Activated CD4-positive, CD25-positive, alpha-beta regulatory T cell treated with anti-CD3 and anti-CD28 coated beads, Interleukin-2, amount 50 U/mL, for 16 hours (primary cell): ENCODE data around the gene C9orf50.

Experiments used
- DNase-seq: peaks from one replicate; pipeline ENCODE4 v3.0.0-alpha.2; 2020; ENCODE audit warnings: low read depth, low spot score

C9orf50 gene

DNA sequence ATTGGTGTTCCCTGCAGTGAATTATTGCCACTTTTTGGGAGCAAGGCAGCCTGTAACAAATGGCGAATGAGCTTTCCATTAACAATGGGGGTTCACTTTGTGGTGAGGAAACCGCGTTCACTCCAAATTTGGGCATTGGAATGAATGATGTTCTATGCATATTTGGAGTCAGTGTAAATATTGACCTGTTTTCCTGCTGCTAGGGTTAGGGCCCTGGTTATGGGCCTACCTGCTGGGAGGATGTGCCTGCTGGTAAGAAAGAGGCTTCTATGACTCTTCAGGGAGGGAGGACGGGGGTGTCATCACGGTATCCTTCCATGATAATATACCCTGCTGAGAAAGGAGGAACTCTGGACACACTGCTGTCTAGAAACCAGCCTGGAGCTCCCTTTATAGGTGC, 29.0 kb downstream of the C9orf50 start:
- no peak for DNase-seq

DNA sequence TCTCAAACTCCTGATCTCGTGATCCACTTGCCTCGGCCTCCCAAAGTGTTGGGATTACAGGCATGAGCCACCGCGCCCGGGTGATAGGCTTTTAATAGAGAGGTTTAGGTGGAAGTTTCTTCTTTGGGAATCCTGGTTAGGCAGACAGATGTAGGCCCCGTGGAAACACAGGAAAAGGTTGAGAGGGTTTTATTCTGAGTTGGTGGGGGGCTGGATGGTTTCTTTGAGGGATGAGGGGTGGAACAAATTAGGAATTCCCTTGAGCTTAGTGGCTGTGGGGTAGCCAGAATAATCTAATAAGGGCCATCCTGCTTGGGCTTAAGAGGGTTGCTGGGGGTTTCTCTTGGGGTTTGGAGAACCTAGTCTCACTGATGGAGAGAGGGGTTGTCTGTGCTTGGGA, 30.4 kb downstream of the C9orf50 start:
- no peak for DNase-seq

DNA sequence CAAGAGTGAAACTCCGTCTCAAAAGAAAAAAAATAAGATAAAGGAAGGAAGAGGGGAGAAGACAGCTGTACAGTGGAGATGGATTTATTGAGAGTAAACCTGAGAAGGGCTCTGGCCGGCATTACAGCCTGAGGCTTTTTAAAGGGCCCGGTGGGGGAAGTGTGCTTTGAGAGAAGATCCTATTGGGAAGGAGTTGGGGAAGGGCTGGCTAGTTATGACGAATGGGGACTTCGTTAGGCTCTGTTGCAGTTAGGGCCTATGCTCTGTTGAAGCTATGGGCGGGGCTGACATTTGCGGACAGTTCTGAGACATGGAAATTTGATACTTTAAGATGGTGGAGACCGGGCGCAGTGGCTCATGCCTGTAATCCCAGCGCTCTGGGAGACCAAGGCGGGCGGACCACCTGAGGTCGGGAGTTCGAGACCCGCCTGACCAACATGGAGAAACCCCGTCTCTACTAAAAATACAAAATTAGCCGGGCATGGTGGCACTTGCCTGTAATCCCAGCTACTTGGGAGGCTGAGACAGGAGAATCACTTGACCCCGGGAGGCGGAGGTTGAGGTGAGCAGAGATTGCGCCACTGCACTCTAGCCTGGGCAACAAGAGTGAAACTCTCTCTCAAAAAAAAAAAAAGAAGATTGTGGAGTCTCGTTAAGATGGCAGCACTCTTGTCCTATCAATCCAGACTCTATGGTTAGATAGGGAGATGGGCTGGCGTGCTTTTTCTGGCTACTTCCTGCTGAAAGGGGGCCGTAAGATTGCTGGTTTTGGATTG, 33.2 kb downstream of the C9orf50 start:
- no peak for DNase-seq

DNA sequence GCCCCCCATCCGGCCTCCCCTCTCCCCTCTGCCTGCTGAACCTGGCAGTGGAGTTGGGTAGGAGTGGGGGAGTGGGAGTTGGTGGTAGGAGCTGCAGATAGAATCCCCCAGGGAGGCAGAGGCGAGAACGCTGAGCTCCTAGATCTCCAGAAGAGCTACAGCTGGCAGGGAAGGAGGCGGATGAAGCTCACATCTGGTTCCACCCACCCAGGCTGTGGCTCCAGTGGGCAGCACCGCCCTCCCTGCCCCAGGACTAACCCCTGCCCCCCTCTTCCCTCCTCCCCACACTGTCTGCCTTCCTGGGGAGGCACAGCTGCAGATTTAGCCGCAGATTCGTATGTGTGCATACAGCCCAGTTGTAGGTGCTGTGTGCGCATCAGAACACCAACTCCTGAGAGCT, 34.2 kb downstream of the C9orf50 start:
- no peak for DNase-seq

DNA sequence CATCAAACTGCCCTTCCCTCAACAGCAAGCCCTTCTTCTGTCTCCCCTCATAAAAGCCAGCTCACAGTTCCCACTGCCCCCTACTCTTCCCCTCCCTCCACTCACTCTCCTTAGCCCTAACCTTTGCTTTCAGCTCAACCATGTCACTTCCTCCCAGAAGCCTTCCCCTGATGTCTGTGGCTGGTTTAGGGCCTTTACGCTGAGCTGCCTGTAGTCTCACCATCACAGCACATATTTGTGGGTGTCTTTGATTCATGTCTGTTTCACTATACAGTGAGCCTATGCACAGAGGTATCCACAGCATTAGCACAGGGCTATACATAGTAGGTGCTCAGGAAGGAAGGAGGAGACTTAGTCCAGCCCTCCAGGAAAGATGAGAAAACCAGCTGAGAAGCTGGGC, 34.7 kb downstream of the C9orf50 start:
- DNase-seq: no peak

DNA sequence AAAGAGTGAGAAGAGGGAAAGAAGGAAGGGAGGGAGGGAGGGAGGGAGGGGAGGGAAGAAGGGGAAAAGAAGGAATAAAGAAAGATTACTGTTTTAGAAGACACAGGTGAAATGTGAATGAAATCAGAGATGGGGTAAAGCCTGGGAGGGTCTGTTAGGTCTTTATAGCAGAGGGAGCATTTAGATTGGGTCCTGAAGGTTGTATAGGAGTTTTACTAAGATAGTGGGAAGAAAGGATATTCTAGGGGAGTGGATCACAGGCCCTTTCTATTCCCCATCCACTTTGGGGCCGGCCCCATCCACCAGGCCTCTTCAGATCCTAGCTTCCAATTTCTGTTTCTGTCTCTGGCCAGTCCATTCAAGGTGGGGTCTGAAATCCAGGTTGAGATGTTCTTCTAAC, 35.5 kb downstream of the C9orf50 start:
- no peak for DNase-seq

DNA sequence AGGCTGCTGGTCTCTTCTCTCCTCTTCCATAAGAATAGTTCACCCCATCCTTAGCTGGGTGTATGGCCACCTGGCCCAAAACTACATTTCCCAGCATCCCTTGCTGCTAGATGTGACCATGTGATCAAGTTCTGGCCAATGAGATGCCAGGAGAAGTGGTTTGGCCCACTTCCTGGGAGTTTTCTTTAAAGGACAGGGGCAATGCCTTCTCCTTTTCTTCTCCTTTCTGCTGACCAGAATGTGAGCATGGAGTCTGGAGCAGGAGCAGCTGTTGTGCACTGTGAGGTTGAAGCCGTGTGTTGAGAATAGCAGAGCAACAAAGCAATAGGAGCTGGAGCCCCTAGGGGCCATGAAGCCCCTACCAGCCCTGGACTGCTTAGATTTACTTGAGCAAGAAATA, 36.8 kb downstream of the C9orf50 start:
- DNase-seq: peak; percentile 23

DNA sequence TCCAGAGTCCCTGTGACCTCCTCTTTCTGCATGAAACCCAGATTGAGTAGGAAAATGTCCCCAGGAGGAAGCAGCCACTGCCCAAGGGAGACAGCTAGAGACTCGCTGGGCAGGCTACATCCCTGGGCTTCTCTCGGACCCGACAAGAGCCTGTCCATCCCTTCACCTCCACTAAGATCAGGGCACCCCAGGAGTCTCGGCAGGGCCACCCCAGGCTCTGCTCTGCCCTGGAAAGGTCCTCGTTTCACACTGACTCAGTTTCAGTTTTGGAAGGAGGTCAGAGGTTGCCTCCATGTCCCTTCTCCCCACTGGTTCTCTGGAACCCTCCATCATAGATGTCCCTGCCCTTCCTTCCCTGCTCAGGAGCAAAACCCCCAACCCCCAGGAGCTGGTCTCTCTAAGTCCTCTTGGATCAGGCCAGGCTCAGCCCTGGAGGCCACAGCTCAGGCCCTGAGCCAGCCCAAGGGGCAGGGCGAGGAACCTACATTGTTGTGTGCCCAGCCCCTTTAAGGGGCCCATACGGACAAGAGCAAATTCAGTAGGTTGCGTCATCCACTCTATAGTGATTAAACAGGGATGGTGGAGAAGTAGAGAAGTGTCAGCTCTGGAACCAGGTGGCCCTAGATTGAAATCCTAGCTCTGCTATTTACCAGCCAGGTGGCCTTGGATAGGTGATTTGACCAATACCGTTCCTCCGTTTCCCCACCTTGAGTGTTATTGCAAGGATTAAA, 37.4 kb downstream of the C9orf50 start:
- no peak for DNase-seq

DNA sequence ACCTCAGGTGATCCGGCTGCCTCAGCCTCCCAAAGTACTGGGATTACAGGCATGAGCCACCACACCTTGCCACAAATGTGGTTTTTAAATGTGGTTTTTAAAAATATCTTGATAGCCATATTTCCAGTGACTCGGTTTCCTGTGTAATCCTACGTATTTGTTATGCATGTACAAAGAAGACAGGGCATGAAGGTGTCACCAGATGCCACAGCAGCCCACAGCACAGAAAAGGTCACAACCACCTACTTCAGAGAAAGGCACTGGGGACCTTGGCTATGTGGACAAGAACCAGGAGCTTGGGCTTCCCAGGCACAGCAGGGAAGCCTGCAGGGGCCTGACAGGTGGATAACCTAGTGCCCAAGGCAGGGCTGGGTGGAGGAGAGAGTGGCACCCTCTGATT, 38.0 kb downstream of the C9orf50 start:
- DNase-seq: no peak

DNA sequence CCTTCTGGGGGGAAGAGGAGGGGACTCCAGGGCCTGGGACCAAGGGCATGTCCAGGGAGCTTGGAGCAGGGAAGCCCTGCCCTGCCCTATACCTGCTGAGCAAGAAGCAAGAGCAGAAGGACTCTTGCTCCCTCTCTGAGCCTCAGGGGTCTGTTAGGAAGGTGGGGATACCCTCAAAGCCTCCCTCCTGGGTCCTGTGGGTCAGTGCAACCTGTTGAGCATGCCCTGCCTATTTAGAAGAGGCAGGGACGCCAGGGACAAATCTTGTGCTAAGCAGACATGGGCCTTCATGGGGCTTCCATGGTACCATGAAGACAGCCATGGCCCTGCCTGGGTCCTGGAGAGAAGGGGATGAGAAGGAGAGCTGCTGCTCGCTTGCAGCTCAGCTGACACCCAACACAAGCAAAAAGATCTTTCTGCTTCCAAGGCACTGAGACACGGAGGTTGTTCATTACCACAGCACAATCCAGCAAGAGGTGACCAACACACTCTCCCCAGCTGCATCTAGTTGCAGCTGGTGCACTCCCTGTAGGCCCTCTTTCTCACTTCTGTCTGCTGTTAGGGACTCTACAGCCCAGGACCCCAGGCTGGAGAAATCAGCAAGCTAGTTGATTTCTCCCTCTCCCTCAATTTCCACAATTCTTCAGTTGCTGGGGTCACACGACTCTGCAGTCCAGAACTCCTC, 39.3 kb downstream of the C9orf50 start:
- no peak for DNase-seq

DNA sequence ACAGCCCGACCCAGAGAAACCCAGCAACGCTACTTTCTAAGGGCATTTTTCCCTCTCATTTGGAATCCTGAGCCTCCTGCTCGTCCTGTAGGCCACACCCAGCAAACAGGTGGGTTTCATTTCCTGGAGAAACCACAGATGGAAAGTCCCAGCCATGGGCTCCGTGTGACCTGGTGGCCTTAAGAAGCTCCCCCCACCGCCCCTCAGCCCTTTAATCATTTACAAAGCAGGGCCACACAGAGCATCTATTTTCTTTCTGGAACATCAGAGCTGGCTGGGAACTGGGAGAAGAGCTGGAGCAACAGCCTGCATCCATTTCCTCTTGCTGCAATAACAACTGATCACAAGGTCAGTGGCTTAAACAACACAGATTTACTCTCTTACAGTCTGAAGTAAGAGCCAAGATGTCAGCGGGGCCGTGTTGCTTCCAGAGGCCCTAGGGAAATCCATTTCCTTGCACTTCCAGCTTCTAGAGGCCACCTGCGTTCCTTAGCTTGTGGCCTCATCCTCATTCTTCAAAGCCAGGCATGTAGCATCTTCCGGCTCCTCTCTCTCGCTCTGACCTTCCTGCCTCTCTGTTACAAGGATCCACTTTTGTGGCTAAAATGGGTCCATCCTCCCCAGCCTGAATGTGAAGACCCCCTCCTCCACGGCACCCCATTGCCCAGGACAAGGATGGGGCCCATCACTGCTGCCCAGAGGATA, 40.5 kb downstream of the C9orf50 start:
- no peak for DNase-seq

DNA sequence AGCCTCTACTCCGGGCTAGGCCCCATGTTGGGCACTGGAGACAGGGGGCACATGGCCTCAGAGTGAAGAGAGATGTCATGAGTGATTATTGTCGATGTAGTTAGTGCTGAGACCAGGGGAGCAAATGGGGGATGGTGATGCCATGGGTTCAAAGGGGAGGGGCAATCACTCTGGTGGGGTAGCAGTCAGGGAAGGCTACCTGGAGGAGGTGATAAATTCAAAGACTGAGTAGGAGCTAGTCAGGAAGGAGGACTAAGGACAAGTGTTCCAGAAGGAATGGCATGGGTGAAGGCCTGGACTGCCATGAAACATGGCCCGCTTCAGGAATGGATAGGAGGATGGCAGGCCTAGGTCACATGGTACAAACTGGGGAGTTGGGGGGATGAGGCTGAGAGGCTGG, 41.6 kb downstream of the C9orf50 start:
- no peak for DNase-seq

DNA sequence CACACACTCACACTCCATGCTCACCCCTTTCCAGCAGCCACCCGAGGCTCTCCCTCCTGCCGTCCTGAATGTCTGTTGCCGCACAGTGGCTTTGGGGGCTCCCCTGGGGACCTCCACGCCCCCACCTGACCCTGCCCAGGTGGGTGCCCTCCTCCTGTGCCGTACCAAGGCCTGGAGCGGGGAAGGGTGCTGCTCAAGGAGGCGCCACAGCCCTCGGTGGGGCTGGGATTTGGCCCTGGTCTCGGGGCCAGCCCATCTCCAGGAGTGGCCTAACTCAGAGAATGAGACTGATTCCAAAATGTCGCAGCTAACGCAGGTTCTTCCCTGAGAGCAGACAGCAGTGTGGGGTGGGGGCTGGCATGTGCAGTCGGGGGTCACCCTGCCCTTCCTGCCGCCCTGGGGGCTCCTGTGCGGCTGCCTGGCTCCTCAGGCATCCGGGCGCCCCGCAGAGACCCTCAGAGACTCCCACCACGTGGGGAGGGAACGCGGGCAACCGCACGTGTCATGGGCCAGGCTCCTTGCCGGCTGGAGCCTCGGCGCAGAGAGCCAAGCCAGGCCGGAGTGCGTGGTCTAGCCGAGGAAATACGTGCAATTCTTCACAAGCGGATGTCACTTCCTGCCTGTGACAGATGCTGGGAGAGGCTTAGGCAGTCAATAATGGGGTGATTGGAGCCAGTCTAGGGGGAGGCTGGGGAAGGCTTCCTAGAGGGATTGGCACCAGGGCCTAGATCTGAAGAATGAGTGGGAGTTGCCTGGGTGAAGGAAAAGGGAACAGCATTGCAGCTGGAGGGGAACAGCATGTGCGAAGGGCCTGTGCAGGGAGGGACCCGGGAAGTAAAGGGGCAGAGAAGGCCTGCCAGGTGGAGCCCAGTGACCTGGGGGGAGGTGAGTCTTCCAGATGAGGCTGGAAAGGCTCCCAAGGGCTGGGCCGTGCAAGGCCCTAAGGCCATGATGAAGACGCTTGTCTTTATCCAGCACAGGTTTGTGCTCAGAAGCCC, 44.1 kb downstream of the C9orf50 start:
- DNase-seq: no peak

DNA sequence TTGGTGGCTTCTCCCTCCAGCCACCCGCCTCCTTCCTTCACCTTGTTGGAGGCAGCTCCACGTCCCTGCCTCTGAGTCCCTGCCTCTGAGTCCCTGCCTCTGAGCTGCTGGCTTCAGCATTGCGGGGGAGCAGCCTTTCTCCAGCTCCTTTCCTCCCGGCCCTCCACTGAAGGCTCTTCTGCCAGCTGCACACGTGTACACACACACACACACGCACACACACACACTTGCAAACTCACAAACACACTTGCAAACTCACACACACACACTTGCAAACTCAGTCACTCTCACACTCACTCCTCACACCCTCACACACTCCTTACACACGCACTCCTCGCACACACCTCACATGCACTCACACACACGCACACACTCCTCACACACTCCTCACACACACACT, 45.1 kb downstream of the C9orf50 start:
- no peak for DNase-seq

DNA sequence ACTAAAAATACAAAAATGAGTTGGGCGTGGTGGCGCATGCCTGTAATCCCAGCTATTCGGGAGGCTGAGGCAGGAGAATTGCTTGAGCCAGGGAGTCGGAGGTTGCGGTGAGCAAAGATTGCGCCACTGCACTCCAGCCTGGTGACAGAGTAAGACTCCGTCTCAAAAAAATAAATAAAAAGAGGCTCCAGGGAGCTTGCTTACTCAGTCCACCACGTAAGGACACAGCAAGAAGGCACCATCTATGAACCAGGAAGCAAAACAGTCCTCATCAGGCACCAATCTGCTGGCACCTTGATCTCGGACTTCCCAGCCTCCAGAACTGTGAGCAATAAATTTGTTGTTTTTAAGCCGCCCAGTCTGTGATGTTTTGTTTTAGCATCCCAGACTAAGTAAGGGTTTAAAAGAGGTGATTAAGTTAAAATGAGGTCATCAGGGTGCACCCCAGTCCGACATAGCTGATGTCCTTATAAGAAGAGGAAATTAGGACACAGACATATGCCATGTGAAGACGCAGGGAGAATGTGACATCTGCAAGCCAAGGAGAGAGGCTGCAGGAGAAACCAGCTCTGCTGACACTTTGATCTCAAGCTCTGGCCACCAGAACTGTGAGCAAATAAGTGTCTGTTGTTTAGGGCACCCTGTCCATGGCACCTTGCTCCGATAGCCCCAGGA, 45.9 kb downstream of the C9orf50 start:
- no peak for DNase-seq

DNA sequence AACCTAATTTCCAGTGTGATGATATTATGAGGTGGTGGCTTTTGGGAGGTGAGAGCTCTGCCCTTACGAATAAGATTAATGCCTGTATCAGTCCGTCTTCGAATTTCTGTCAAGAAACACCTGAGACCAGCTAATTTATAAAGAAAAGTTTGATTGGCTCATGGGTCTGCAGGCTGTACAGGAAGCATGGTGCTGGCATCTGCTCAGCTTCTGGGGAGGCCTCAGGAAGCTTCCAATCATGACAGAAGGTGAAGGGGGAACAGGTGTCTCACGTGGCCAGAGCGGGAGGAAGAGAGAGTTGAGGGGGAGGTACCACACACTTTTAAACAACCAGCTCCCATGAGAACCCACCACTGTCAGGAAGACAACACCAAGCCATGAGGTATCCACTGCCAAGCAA, 46.9 kb downstream of the C9orf50 start:
- DNase-seq: no peak

DNA sequence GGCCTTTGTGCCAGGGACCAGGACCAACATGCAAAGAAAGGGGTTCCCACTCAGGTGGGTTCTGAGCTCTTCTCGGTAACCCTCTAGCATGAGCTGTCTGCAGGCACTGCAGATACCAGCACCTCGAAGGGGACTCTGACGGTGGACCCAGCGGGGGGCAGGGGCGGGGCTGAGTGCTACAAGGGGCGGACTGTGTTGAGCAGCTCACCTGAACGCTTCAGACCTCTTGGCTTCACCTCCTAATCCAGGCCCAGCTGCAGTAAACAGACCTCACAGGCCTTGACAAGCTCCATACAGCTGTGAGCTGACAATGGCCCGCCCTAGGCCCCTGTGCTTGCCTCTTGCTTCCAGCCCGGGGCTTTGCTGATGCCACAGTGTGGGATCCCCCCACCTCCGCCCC, 48.4 kb downstream of the C9orf50 start:
- DNase-seq: no peak

DNA sequence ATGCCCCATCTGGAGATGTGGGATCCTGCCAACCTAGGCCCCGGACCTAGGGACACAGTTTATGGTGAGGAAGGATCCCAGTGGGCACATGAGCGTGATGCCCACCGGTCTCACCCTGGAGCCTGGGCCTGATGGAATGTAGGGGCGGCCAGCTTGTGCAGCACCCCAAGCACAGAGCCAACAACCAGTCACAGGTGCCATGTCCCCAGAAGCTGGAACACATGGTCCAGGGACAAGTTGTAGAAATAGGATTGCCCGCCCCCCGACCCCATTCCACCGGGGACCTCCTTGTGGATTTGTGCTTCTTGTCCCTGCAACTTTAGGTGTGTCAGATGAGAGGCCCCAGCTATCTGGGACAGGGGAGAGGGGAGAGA, 48.9 kb downstream of the C9orf50 start:
- no peak for DNase-seq

DNA sequence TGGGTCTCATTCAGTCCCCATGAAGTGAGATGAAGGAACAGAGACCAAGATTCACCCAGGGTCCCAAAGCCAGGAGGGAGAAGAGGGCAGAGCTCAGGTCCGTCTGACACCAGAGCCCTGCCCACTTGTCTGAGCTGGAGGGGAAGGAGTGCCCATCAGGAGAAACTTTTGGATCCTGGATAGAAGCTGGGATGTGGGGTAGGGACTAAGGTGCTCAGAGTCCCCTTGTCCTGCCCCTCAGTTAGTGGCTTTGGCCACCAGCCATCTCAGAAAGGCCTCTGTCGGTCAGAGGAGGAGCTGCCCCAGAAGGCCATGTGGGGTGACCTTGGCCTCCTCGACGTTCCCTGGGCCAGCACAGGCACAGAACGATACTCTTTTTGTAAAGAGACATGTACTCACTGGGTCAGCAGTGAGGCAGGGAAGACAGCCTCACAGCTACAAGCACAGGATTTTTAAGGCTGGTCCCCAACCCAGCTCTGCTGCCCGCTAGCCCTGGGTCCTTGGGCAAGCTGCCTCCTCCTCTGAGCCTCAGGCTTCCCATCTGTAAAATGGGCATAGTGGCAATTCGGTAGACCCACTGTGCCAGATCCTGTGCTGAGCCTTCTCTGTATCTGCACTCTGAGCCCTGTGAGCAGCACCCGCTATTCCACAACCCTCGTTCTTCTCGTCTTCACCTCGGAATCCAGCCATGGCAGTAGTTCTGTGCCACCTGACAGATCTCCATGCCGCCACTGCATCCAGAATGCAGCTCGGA, 49.4 kb downstream of the C9orf50 start:
- DNase-seq: no peak
